ENCODE results near the gene SGSH. TPM values are rescaled to one million over a fixed set of nuclear protein-coding genes. Genes with fewer than 3 reads are reported as not detected.
"Not testable (repeated sequence)": the region's sequence is repeated elsewhere in the genome, so short reads cannot be mapped to it uniquely, and the experiment has no call there.

SGSH gene
- polyA plus RNA-seq, 1 experiment = 44.4 TPM

DNA sequence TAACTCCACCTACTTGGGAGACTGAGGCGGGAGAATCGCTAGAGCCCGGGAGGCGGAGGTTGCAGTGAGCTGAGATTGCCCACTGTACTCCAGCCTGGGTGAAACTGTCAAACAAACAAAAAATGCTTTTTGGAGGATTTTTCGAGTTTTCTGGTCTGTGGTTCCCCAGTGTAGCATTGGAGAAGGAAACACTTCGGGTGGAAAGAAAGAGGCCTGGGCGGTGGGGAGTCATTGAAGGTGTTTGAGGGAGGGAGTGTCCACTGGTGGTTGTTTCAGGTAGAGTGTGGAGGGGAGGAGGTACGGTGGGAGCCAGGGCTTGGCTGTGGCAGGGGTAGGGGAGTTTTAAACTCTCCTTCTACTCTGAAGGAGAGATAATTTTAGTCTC lies 41.8 kb upstream of the SGSH start:
- ChIA-PET POLR2A (no interaction called here), CTCF (interaction anchor here (1.6 kb wide), 1 partner anchor 116 kb away, joined by 3 read pairs; no protein-coding TSS in a partner anchor)
- Histone ChIP-seq H3K36me3 (ENCODE audit: control insufficient read depth, insufficient read depth, low read length) (peaks cover 8% of the 10 kb centered on the region), H3K27me3 (ENCODE audit: control insufficient read depth, insufficient read depth, low read length) (no peaks in the 10 kb centered on the region), H3K4me3 (ENCODE audit: low read depth, low read length) (peak overlapping the region; percentile 73)
- DNase-seq (ENCODE audit: low read depth) = no peak
- TF ChIP-seq, protein P1, sequence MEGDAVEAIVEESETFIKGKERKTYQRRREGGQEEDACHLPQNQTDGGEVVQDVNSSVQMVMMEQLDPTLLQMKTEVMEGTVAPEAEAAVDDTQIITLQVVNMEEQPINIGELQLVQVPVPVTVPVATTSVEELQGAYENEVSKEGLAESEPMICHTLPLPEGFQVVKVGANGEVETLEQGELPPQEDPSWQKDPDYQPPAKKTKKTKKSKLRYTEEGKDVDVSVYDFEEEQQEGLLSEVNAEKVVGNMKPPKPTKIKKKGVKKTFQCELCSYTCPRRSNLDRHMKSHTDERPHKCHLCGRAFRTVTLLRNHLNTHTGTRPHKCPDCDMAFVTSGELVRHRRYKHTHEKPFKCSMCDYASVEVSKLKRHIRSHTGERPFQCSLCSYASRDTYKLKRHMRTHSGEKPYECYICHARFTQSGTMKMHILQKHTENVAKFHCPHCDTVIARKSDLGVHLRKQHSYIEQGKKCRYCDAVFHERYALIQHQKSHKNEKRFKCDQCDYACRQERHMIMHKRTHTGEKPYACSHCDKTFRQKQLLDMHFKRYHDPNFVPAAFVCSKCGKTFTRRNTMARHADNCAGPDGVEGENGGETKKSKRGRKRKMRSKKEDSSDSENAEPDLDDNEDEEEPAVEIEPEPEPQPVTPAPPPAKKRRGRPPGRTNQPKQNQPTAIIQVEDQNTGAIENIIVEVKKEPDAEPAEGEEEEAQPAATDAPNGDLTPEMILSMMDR (IDR thresholded peaks at IDR 0.05; ENCODE audit: insufficient read depth, low read depth, low read length) = no peak

DNA sequence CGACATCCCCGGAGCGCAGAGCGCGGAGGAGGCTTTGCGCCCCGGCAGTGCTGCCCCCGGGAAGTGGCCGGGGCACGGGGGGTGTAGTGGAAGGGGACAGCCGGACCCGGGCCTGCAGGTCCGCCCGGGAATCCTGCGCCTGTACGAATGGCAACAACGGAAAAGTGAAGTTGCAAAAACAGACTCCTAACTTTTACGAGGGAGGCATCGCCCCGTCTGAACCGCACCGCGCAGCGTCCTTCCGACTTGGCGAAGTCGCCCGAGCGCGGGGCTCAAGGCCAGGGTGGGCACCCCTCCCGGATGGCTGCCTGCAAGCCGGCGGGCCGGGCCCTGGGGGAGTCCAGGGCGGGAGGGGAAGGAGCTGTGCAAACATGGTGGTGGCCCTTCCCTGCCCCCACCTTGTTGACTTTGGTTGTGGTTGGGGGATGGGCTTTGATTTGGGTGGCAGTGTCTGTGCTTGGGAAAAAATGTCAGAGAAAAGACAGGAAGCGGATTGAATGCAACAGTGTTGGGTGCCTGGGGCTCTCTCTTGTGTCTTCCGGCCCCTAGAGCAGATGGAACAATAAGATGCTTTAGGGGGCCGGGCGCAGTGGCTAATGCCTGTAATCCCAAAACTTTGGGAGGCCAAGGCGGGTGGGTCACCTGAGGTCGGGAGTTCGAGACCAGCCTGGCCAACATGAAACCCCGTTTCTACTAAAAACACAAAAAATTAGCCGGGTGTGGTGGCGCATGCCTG lies 41.2 kb upstream of the SGSH start:
- H3K27me3 ChIP-seq (ENCODE audit: control insufficient read depth, insufficient read depth, low read length) = no peaks in the 10 kb centered on the region
- TF ChIP-seq, protein P1 (IDR thresholded peaks at IDR 0.05; ENCODE audit: insufficient read depth, low read depth, low read length) = no peak
- no peak for DNase-seq (ENCODE audit: low read depth)
- H3K4me3 ChIP-seq (ENCODE audit: low read depth, low read length) = peak overlapping the region; percentile 73
- ChIA-PET POLR2A (no interaction called here), CTCF (interaction anchor here (1.6 kb wide), 1 partner anchor 115 kb away, joined by 3 read pairs; no protein-coding TSS in a partner anchor)
- H3K36me3 ChIP-seq (ENCODE audit: control insufficient read depth, insufficient read depth, low read length) = peaks cover 8% of the 10 kb centered on the region

DNA sequence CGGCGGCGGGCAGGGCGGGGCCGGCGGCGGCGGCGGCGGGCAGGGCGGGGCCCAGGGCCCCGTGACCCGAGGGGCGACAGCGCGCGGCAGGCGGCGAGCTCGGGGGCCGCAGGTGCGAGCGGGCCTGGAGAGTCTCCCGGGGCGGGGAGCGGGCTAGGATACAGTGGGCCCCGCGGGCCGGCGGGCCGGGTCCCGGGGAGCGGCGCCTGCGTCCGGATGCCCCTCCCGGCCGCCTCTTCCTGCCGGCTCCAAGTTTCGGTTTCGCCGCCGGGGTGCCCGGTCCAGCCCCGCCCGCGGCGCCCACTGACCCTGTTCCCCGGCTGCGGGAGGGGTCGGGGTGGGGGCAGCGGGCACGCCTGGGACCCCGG lies 40.6 kb upstream of the SGSH start, which contains the start of gene RNF213:
Gene RNF213, plus strand, starts transcription at position 62 of the 368 bp plus-strand sequence. CDS start 2,830 bp downstream, outside the sequence.
- Histone ChIP-seq H3K36me3 (ENCODE audit: control insufficient read depth, insufficient read depth, low read length) (peaks cover 6% of the 10 kb centered on the region), H3K4me3 (ENCODE audit: low read depth, low read length) (peak within 1 kb of the TSS; percentile 73), H3K27me3 (ENCODE audit: control insufficient read depth, insufficient read depth, low read length) (no peaks in the 10 kb centered on the region)
- DNase-seq (ENCODE audit: low read depth) = no peak
- TF ChIP-seq, protein P1 (IDR thresholded peaks at IDR 0.05; ENCODE audit: insufficient read depth, low read depth, low read length) = no peak
- ChIA-PET CTCF (no interaction called here), POLR2A (no interaction called here)

DNA sequence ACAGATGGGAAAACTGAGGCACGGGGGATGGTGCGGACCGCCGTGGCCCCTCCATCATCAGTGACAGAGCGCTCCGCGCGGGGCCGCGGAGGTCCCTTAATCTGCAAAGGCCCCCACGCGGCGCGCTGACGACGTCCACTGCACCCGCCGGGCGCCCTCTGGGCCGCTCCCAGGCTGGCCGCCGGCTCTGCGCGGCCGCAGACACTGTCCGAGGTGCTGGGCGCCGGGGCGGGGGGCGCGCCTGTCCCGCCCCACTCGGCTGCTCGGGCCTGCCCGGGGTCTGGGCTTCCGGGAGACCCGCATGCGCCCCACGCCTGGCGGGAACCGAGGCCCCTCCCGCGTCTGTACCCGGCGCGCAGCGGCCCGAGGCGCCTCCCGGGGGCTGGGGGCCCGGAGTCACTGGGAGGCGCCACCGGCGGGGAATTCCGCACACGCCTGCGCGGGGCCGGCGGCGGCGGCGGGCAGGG lies 40.0 kb upstream of the SGSH start:
- POLR2A ChIA-PET = no interaction called here
- no peak for DNase-seq (ENCODE audit: low read depth)
- CTCF ChIA-PET = interaction anchor here (1.5 kb wide), 1 partner anchor 159 kb away, joined by 3 read pairs; the partner anchor contains the start of gene GAA
- TF ChIP-seq, protein P1 (IDR thresholded peaks at IDR 0.05; ENCODE audit: insufficient read depth, low read depth, low read length) = no peak
- H3K36me3 ChIP-seq (ENCODE audit: control insufficient read depth, insufficient read depth, low read length) = peaks cover 6% of the 10 kb centered on the region
- peak overlapping the region; percentile 31 for H3K4me3 ChIP-seq (ENCODE audit: low read depth, low read length)
- no peaks in the 10 kb centered on the region for H3K27me3 ChIP-seq (ENCODE audit: control insufficient read depth, insufficient read depth, low read length)

DNA sequence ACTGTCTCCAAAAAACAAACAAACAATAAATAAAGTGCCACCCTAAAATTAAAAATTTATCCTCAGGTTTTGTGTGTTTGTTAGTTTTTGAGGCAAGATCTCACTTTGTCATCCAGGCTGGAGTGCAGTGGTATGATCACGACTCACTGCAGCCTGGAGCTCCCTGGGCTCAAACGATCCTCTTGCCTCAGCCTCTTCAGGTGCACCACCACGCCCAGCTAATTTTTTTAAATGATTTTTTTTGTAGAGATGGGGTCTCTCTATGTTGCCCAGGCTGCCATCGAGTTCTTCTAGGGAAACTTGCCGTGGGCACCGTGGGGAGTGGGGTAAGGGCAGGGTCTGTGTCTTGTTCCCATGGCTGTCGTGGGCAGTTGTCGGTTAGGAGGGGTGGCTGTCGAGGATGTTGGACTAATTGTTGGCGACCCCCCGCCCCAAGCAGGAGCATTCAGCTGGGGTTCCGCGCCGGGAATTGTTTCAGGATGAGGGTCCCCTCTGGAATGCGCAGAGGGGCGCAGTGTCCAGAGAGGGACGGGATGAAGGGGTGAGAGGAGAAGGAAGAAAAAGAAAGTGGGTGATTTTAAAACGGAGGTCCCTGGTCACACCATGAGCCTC lies 39.4 kb upstream of the SGSH start:
- POLR2A ChIA-PET = no interaction called here
- H3K27me3 ChIP-seq (ENCODE audit: control insufficient read depth, insufficient read depth, low read length) = no peaks in the 10 kb centered on the region

DNA sequence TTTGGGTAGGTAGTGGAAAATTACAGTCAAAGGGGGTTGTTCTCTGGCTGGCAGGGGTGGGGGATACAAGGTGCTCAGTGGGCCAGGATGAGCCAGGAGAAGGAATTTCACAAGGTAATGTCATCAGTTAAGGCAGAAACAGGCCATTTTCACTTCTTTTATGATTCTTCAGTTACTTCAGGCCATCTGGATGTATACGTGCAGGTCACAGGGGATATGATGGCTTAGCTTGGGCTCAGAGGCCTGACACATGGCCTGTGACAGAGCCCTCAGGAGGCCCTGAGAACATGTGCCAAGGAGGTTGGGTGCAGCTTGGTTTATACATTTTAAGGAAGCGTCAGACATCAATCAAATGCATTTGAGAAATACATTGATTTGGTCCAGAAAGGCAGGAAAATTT lies 38.2 kb upstream of the SGSH start:
- DNase-seq (ENCODE audit: low read depth); H3K36me3 ChIP-seq (ENCODE audit: control insufficient read depth, insufficient read depth, low read length); CTCF ChIA-PET; POLR2A ChIA-PET; H3K27me3 ChIP-seq (ENCODE audit: control insufficient read depth, insufficient read depth, low read length); H3K4me3 ChIP-seq (ENCODE audit: low read depth, low read length): not testable (repeated sequence)

More for the DNA sequence above, 39.4 kb upstream of the SGSH start:
- DNase-seq (ENCODE audit: low read depth) = no peak
- peaks cover 4% of the 10 kb centered on the region for H3K36me3 ChIP-seq (ENCODE audit: control insufficient read depth, insufficient read depth, low read length)
- TF ChIP-seq, protein P1 (IDR thresholded peaks at IDR 0.05; ENCODE audit: insufficient read depth, low read depth, low read length) = no peak
- H3K4me3 ChIP-seq (ENCODE audit: low read depth, low read length) = peak overlapping the region; percentile 31
- CTCF ChIA-PET = interaction anchor here (1.5 kb wide), 1 partner anchor 158 kb away, joined by 3 read pairs; the partner anchor contains the start of gene GAA

Data from BJ (cell line).